ENCODE results near the gene DUOX1. TPM values are rescaled to one million over a fixed set of nuclear protein-coding genes. Genes with fewer than 3 reads are reported as not detected.

Gene DUOX1
- total RNA-seq, 2 experiments from 2014 or later, result 0.17 TPM

GRCh38 chr15:45168751-45169551, 39.2 kb downstream of the DUOX1 start:
- no peaks in the 10 kb centered on the region for H3K36me3 Mint-ChIP-seq (ENCODE audit: low read depth)
- no peak overlapping the region for H3K27ac Mint-ChIP-seq
- CTCF ChIA-PET, result interaction anchor here (0.7 to 5.1 kb wide), 13 partner anchors 8 to 289 kb away, joined by 3 to 32 read pairs (median 5); partner anchors contain the start of gene SHF
- H3K4me1 Mint-ChIP-seq (ENCODE audit: low read depth), result peaks cover 10% of the 10 kb centered on the region
- H3K4me3 Mint-ChIP-seq, result no peak overlapping the region
- DNase-seq, result no peak
- no peaks in the 10 kb centered on the region for H3K9me3 Mint-ChIP-seq
- no peaks in the 10 kb centered on the region for H3K27me3 Mint-ChIP-seq (ENCODE audit: low read depth)
- intact Hi-C loops (cut with micrococcal nuclease), result no loop called here

DNA sequence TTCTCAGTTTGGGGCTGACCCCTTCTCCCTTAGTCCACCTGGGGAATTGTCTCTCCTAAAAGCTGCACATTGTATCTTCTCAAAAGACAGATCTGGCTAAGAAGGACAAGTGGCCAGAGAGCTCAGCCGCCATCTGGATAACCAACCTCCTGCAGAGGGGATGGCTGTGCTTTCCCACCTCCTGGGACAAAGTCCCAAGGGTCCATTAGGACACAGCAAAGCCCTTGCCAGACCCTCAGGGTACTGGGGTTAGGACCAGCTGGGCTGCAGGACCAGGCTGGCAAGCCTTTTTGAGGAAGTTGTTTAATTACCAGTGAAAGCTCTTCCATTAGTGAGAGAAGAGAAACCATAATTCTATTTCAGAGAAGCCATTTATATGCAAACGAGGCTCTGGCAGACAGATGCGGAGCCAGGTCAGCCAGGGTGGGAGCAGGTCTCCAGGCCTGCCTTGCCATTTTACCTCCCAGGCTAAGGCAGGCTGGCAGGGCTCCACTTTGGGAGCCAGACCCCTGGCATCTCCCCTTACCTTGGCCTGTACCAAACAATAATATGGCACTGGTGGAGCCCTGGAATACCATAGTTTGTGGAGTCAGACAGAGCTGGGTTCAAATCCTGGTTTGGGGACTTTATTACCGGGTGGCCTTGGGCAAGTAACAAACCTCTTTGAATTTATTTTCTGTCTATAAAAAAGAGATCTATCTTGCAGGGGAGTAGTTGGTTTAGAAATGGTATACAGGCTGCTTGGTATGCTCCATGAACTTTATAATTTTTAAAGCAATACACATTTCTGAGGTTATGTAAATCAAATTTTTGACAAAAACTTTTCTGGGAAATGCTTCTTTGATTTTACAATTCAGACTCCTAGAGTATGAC, 40.0 kb downstream of the DUOX1 start:
- intact Hi-C loops (cut with micrococcal nuclease), result no loop called here
- H3K27me3 Mint-ChIP-seq (ENCODE audit: low read depth), result no peaks in the 10 kb centered on the region

GRCh38 chr15:45171912-45172311, 42.1 kb downstream of the DUOX1 start:
- no peaks in the 10 kb centered on the region for H3K9me3 Mint-ChIP-seq
- no peak overlapping the region for H3K4me3 Mint-ChIP-seq
- no peak for DNase-seq
- no peaks in the 10 kb centered on the region for H3K27me3 Mint-ChIP-seq (ENCODE audit: low read depth)
- no peak overlapping the region for H3K27ac Mint-ChIP-seq
- CTCF ChIA-PET, result interaction anchor here (0.6 to 1.7 kb wide), 5 partner anchors 9 to 446 kb away, joined by 3 to 5 read pairs (median 4); no protein-coding TSS in a partner anchor
- intact Hi-C loops (cut with micrococcal nuclease), result no loop called here
- no peaks in the 10 kb centered on the region for H3K36me3 Mint-ChIP-seq (ENCODE audit: low read depth)
- H3K4me1 Mint-ChIP-seq (ENCODE audit: low read depth), result no peaks in the 10 kb centered on the region

More for the DNA sequence above, 40.0 kb downstream of the DUOX1 start:
- no peaks in the 10 kb centered on the region for H3K9me3 Mint-ChIP-seq
- no peak overlapping the region for H3K4me3 Mint-ChIP-seq
- H3K36me3 Mint-ChIP-seq (ENCODE audit: low read depth), result no peaks in the 10 kb centered on the region
- H3K27ac Mint-ChIP-seq, result no peak overlapping the region
- DNase-seq, result no peak
- CTCF ChIA-PET, result interaction anchor here (0.9 to 5.1 kb wide), 5 partner anchors 7 to 46 kb away, joined by 3 to 32 read pairs (median 6); no protein-coding TSS in a partner anchor
- H3K4me1 Mint-ChIP-seq (ENCODE audit: low read depth), result peaks cover 10% of the 10 kb centered on the region

GRCh38 chr15:45174069-45174468, 44.3 kb downstream of the DUOX1 start:
- intact Hi-C loops (cut with micrococcal nuclease), result no loop called here
- CTCF ChIA-PET, result no interaction called here
- H3K27me3 Mint-ChIP-seq (ENCODE audit: low read depth), result no peaks in the 10 kb centered on the region
- H3K27ac Mint-ChIP-seq, result no peak overlapping the region
- no peaks in the 10 kb centered on the region for H3K36me3 Mint-ChIP-seq (ENCODE audit: low read depth)
- no peaks in the 10 kb centered on the region for H3K4me1 Mint-ChIP-seq (ENCODE audit: low read depth)
- no peak for DNase-seq
- H3K9me3 Mint-ChIP-seq, result no peaks in the 10 kb centered on the region
- H3K4me3 Mint-ChIP-seq, result no peak overlapping the region

DNA sequence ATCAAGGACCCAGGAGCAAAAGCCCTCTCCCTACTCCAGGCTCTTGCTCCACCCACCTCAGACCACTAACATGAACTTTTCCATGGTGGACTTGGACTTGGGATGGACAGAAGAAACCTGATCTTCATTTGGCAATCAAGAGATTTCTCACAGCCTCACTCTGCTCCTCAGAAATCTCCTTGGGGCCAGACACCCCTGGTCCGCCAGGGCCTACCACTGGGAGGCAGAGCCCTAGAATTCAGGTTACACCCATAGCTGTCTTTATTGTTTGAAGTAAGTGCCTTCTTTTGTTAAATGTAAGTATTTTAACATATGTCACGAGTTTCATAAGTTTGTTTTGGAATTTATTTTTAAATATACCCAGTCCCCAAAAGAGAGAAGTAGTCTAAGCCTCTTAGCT, 44.8 kb downstream of the DUOX1 start:
- no peaks in the 10 kb centered on the region for H3K4me1 Mint-ChIP-seq (ENCODE audit: low read depth)
- H3K9me3 Mint-ChIP-seq, result no peaks in the 10 kb centered on the region
- intact Hi-C loops (cut with micrococcal nuclease), result no loop called here
- H3K36me3 Mint-ChIP-seq (ENCODE audit: low read depth), result no peaks in the 10 kb centered on the region
- CTCF ChIA-PET, result no interaction called here
- no peak overlapping the region for H3K27ac Mint-ChIP-seq
- H3K27me3 Mint-ChIP-seq (ENCODE audit: low read depth), result no peaks in the 10 kb centered on the region
- no peak for DNase-seq
- H3K4me3 Mint-ChIP-seq, result no peak overlapping the region

DNA sequence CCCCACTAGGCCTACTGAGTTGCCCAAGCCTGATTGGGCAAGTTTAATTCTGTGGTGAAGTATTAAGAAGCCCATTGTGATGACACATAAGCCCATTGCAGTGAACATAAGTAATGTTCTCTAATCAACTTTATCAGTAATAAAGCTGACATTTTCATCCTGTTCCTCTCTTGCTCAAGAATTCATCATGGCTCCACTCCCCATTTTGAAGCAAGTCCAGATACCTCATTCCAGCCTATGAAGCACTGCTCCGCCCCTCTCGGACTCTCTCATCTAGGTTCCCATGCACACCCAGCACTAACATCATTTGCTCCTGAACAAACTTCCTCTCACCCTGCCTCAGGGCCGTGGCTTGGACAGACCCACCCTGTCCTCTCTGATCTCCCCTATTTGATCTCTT, 47.5 kb downstream of the DUOX1 start:
- CTCF ChIA-PET, result interaction anchor here (0.9 to 2.6 kb wide), 5 partner anchors 9 to 100 kb away, joined by 3 to 9 read pairs (median 6); no protein-coding TSS in a partner anchor
- Mint-ChIP-seq H3K4me1 (ENCODE audit: low read depth) (peaks cover 3% of the 10 kb centered on the region), H3K4me3 (no peak overlapping the region), H3K27me3 (ENCODE audit: low read depth) (no peaks in the 10 kb centered on the region), H3K27ac (no peak overlapping the region), H3K36me3 (ENCODE audit: low read depth) (no peaks in the 10 kb centered on the region), H3K9me3 (no peaks in the 10 kb centered on the region)
- intact Hi-C loops (cut with micrococcal nuclease), result no loop called here
- DNase-seq, result no peak

DNA sequence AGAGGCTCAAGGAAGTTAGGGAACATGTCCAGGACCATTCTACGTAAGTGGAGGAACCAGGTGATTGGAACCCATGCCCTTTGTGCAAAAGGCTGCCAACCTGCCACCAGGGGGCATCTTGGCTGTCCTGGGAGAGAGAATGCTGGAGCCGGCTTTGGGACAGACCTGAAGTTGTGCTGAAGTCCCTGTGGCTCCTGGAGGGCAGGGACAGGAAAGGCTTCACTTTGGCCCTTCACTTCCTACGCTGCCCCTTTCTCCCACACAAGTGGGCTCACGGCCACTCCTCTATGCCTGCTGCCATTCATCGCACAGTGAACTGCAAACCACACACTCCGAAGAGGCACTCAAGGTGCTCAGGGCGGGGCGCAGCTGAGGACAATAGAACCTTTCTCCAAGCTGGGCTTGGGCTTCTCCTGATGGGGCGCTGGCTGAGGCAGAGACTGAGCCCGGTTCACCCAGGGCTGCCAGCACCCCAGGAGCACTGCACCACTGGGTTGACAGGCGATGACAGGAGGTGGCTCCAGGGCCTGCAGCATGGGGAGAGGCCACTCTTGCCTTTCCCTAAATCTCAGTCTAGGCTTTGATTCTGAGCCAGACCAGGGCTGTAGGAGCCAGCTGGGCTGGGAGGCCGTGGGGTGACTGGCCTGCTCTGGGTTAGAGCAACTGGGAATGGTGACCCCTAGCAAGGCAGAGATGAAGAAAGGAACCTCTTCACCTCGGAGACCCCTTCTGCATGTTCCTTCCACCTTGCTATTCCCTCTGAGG, 49.6 kb downstream of the DUOX1 start:
- Mint-ChIP-seq H3K27me3 (ENCODE audit: low read depth) (no peaks in the 10 kb centered on the region), H3K36me3 (ENCODE audit: low read depth) (no peaks in the 10 kb centered on the region)
- CTCF ChIA-PET, result interaction anchor here (1.1 to 3.9 kb wide), 14 partner anchors 10 to 239 kb away, joined by 3 to 32 read pairs (median 6); no protein-coding TSS in a partner anchor

GRCh38 chr15:45180201-45180600, 50.4 kb downstream of the DUOX1 start:
- intact Hi-C loops (cut with micrococcal nuclease), result no loop called here
- no peak for DNase-seq
- Mint-ChIP-seq H3K36me3 (ENCODE audit: low read depth) (no peaks in the 10 kb centered on the region), H3K4me3 (no peak overlapping the region), H3K9me3 (no peaks in the 10 kb centered on the region), H3K27ac (no peak overlapping the region), H3K4me1 (ENCODE audit: low read depth) (peaks cover 7% of the 10 kb centered on the region), H3K27me3 (ENCODE audit: low read depth) (no peaks in the 10 kb centered on the region)
- CTCF ChIA-PET, result interaction anchor here (0.7 to 3.9 kb wide), 14 partner anchors 11 to 277 kb away, joined by 3 to 32 read pairs (median 6); no protein-coding TSS in a partner anchor

More for the DNA sequence above, 49.6 kb downstream of the DUOX1 start:
- Mint-ChIP-seq H3K4me3 (no peak overlapping the region), H3K4me1 (ENCODE audit: low read depth) (peaks cover 5% of the 10 kb centered on the region), H3K9me3 (no peaks in the 10 kb centered on the region), H3K27ac (no peak overlapping the region)
- peak; percentile 58 for DNase-seq
- intact Hi-C loops (cut with micrococcal nuclease), result no loop called here

DNA sequence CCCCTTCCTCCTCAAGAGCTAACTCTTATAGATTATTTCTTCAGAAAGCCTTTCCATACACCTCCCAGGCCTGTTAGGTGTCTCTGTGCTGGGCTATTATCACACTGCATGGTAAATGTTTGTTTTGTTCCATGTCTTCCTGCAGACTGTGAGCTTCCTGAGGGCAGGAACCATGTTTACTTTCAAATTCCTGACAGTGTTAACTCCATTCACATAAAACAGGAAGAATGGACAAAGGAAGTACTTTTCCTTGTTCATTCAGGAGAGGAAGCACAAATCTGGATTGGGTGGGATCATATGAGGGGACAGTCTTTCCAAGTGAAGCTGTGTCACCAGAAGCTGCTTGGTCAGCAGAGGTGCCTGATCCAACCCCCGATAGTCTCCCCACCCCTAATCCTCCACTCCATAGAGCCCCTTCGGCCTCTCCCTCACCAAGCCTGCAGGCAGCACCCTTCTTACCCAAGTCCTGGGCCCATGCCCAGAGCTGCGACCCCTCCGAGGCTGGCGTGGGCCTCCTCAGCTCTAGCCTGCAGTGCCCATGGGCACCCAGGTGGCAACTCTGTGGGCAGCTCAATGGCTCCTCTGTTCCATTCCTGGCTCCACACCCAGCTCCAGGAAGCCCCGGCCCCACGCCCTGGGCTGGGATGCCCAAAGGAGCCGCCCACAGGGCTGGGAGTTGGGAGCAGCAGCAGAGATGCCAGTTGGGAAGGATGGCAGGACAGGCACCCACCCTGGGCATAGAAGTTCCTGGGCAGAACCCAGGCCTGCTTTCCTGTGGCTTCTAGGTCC, 51.0 kb downstream of the DUOX1 start:
- CTCF ChIA-PET, result interaction anchor here (0.7 to 3.9 kb wide), 14 partner anchors 10 to 277 kb away, joined by 3 to 32 read pairs (median 6); no protein-coding TSS in a partner anchor
- DNase-seq, result no peak
- Mint-ChIP-seq H3K36me3 (ENCODE audit: low read depth) (no peaks in the 10 kb centered on the region), H3K9me3 (no peaks in the 10 kb centered on the region), H3K27me3 (ENCODE audit: low read depth) (no peaks in the 10 kb centered on the region), H3K4me1 (ENCODE audit: low read depth) (peaks cover 11% of the 10 kb centered on the region), H3K27ac (no peak overlapping the region), H3K4me3 (no peak overlapping the region)
- intact Hi-C loops (cut with micrococcal nuclease), result no loop called here

- Mint-ChIP-seq H3K4me1 (ENCODE audit: low read depth) (peaks cover 16% of the 10 kb centered on the region), H3K27ac (no peak overlapping the region), H3K4me3 (no peak overlapping the region), H3K27me3 (ENCODE audit: low read depth) (no peaks in the 10 kb centered on the region), H3K36me3 (ENCODE audit: low read depth) (no peaks in the 10 kb centered on the region), H3K9me3 (no peaks in the 10 kb centered on the region)
- no peak for DNase-seq
- CTCF ChIA-PET, result interaction anchor here (2.1 to 7.0 kb wide), 4 partner anchors 13 to 218 kb away, joined by 7 to 32 read pairs (median 17); no protein-coding TSS in a partner anchor
- intact Hi-C loops (cut with micrococcal nuclease), result no loop called here
Observed at GRCh38 chr15:45181491-45182285, 51.9 kb downstream of the DUOX1 start.
